ENCODE measurements around the gene GATA6. TPM values are rescaled to one million over a fixed set of nuclear protein-coding genes. Genes with fewer than 3 reads are reported as not detected.

GATA6 gene
- total and polyA plus RNA-seq, 2 of the 8 experiments (the other 6 are each of a cell fraction or from before 2014, with no cell fraction given): 0.09 TPM; not detected in 1

GRCh38 chr18:22175346-22175745, 6.0 kb downstream of the GATA6 start:
- H3K9me3 ChIP-seq (ENCODE audit: insufficient read depth in 2 of 2, low read depth in 1 of 2, low read length in 1 of 2): no peaks in the 10 kb centered on the region
- no peak for DNase-seq (ENCODE audit: low read depth in 1 of 2, low spot score in 2 of 2)
- H3K79me2 ChIP-seq (ENCODE audit: control insufficient read depth in 1 of 2, insufficient read depth in 2 of 2, low read length in 2 of 2): no peaks in the 10 kb centered on the region
- H3K27me3 ChIP-seq (replicated peaks in 1 of 4; ENCODE audit: control insufficient read depth in 3 of 4, extremely low read depth in 1 of 4, insufficient read depth in 3 of 4, low read length in 3 of 4): peaks cover 82 to 100% (median 92%) of the 10 kb centered on the region in 4 experiments
- H3K27ac ChIP-seq (ENCODE audit: low read depth, low read length): no peak overlapping the region
- peaks cover 2% of the 10 kb centered on the region; the same call in 1 of the 2 replicates for H3K23me2 ChIP-seq (ENCODE audit: low read depth, low read length)
- H3K18ac ChIP-seq (ENCODE audit: extremely low read depth, low read length): no peak overlapping the region
- no peak overlapping the region for H3K56ac ChIP-seq (replicated peaks; ENCODE audit: insufficient read length, low read depth, low read length)
- no peak overlapping the region for H2BK120ac ChIP-seq (replicated peaks; ENCODE audit: low read depth, low read length)
- 38% methylated on average over 4 of the region's 4 CpGs; no CpG with 5 or more reads in 1 of the 2 experiments for WGBS, 2 experiments (ENCODE audit: extremely low coverage in 1 of 2, insufficient coverage in 1 of 2, insufficient read length in 1 of 2, insufficient replicate concordance in 2 of 2, low coverage in 1 of 2, low lambda C conversion rate in 2 of 2, missing lambda C conversion rate in 1 of 2)
- H3K9ac ChIP-seq (replicated peaks in 1 of 4; ENCODE audit: extremely low read depth in 1 of 4, low read depth in 3 of 4, low read length in 3 of 4): no peak overlapping the region
- no peak overlapping the region for H4K91ac ChIP-seq (replicated peaks; ENCODE audit: insufficient read length, low read length)
- H3K79me1 ChIP-seq (ENCODE audit: low read depth, low read length): no peaks in the 10 kb centered on the region
- TF ChIP-seq MAFK (IDR thresholded peaks at IDR 0.05; ENCODE audit: low read depth, low read length) (no peak), SUZ12 (IDR thresholded peaks at IDR 0.05; ENCODE audit: low read length) (0 out of 2 replicates have a peak, but pooled peaks have one; percentile 11)
- H2BK20ac ChIP-seq (ENCODE audit: low read length): no peak overlapping the region
- no peak overlapping the region for H2BK15ac ChIP-seq (ENCODE audit: low read length)
- H2AK5ac ChIP-seq (ENCODE audit: low read depth, low read length): no peak overlapping the region
- peaks cover 0 to 17% (median 0%) of the 10 kb centered on the region in 4 experiments; a peak in 1 of 8 replicates for H3K36me3 ChIP-seq (ENCODE audit: control insufficient read depth in 2 of 4, insufficient read depth in 4 of 4, low read length in 3 of 4)
- peaks cover 23 to 24% of the 10 kb centered on the region in 2 experiments for H4K20me1 ChIP-seq (replicated peaks in 1 of 2; ENCODE audit: control insufficient read depth in 1 of 2, insufficient read depth in 2 of 2, low read length in 2 of 2)
- FAIRE-seq: no peak
- no peak overlapping the region for H2BK5ac ChIP-seq (ENCODE audit: low read depth, low read length)
- CTCF ChIA-PET (ENCODE audit: partially characterized antibody): interaction anchor here (1.3 to 1.4 kb wide), 2 partner anchors 11 to 528 kb away, joined by 4 read pairs; no protein-coding TSS in a partner anchor
- H3K23ac ChIP-seq (ENCODE audit: insufficient read length): no peak overlapping the region
- H3K14ac ChIP-seq (ENCODE audit: insufficient read length): no peak overlapping the region
- H3K4me2 ChIP-seq (ENCODE audit: insufficient read depth in 1 of 2, low read depth in 2 of 2, low read length in 2 of 2): no peak overlapping the region
- no peak overlapping the region for H4K5ac ChIP-seq (ENCODE audit: insufficient read length, low read depth, low read length)
- no peak overlapping the region for H2AFZ ChIP-seq (ENCODE audit: low read length)
- no peak overlapping the region for H4K8ac ChIP-seq (ENCODE audit: extremely low read depth, insufficient read depth, low read length)
- H3K4me1 ChIP-seq (replicated peaks in 1 of 4; ENCODE audit: control insufficient read depth in 3 of 4, insufficient read depth in 4 of 4, low read length in 3 of 4): peaks cover 0 to 19% (median 7%) of the 10 kb centered on the region in 4 experiments; a peak in 6 of 7 replicates
- H3K4ac ChIP-seq (replicated peaks; ENCODE audit: insufficient read length, low read depth, low read length): no peak overlapping the region
- H2BK12ac ChIP-seq (ENCODE audit: low read depth, low read length): no peak overlapping the region
- H3K4me3 ChIP-seq (ENCODE audit: extremely low read depth in 1 of 4, insufficient read depth in 2 of 4, low read depth in 3 of 4, low read length in 4 of 4): no peak overlapping the region
- POLR2A ChIA-PET (ENCODE audit: partially characterized antibody): no interaction called here
